ENCODE results near the gene TBX5. TPM values are rescaled to one million over a fixed set of nuclear protein-coding genes. Genes with fewer than 3 reads are reported as not detected.

TBX5 gene
- total and polyA plus RNA-seq, 2 donors (not counting 1 experiment from before 2014, with no cell fraction given): not detected

GRCh38 chr12:114361545-114361944 lies 44.4 kb downstream of the TBX5 start:
- ChIA-PET POLR2A (no interaction called here), CTCF (no interaction called here)
- Histone ChIP-seq H3K4me3 (ENCODE audit: control extremely low read depth in 1 of 5, extremely low read depth in 1 of 5, insufficient read depth in 1 of 5, low read depth in 2 of 5, low read length in 4 of 5) (no peak overlapping the region), H3K36me3 (replicated peaks in 1 of 2; ENCODE audit: control extremely low read depth in 1 of 2, control insufficient read depth in 1 of 2, extremely low read depth in 1 of 2, insufficient read depth in 2 of 2, low read length in 1 of 2) (no peaks in the 10 kb centered on the region), H3K4me2 (replicated peaks; ENCODE audit: low read depth, low read length, poor library complexity, severe bottlenecking) (no peak overlapping the region), H3K9ac (ENCODE audit: low read length) (no peak overlapping the region), H3K9me3 (ENCODE audit: control extremely low read depth in 1 of 3, control insufficient read depth in 2 of 3, insufficient read depth in 1 of 3, low read length in 2 of 3) (peaks cover 0 to 4% (median 2%) of the 10 kb centered on the region in 3 donors), H3K4me1 (ENCODE audit: control insufficient read depth in 2 of 2, insufficient read depth in 2 of 2, low read length in 2 of 2) (no peaks in the 10 kb centered on the region), H2AFZ (ENCODE audit: insufficient read depth, low read depth, low read length, poor library complexity, severe bottlenecking) (no peak overlapping the region), H3K79me2 (ENCODE audit: control insufficient read depth, insufficient read depth, low read length) (no peaks in the 10 kb centered on the region), H4K20me1 (ENCODE audit: control insufficient read depth, insufficient read depth, low read length, poor library complexity, severe bottlenecking) (no peaks in the 10 kb centered on the region), H3K27me3 (replicated peaks in 1 of 4; ENCODE audit: control extremely low read depth in 1 of 4, control insufficient read depth in 3 of 4, insufficient read depth in 4 of 4, low read length in 3 of 4) (no peaks in the 10 kb centered on the region), H3K27ac (ENCODE audit: low read length in 2 of 2) (no peak overlapping the region)
- TF ChIP-seq CTCF (IDR thresholded peaks at IDR 0.05) (no peak), EZH2 (IDR thresholded peaks at IDR 0.05; ENCODE audit: borderline replicate concordance, insufficient read depth, low read depth, low read length, poor library complexity, severe bottlenecking) (no peak)
- H3K4me1 Mint-ChIP-seq: no peaks in the 10 kb centered on the region
- H3K27ac Mint-ChIP-seq: no peak overlapping the region
- no peak overlapping the region for H3K4me3 Mint-ChIP-seq
- intact Hi-C loops (cut with micrococcal nuclease): no loop called here
- H3K27me3 Mint-ChIP-seq: peaks cover 15% of the 10 kb centered on the region
- no peak for DNase-seq
- peaks cover 2% of the 10 kb centered on the region for H3K9me3 Mint-ChIP-seq (ENCODE audit: insufficient read depth)
- no peak for ATAC-seq (ENCODE audit: low read depth)
- 33% methylated on average over 4 of the region's 5 CpGs for WGBS (ENCODE audit: insufficient coverage)

- H3K9ac ChIP-seq (ENCODE audit: low read length): no peak overlapping the region
- H3K9me3 ChIP-seq (ENCODE audit: control extremely low read depth in 1 of 3, control insufficient read depth in 2 of 3, insufficient read depth in 1 of 3, low read length in 2 of 3): no peaks in the 10 kb centered on the region
- no peak for ATAC-seq (ENCODE audit: low read depth)
- H3K27me3 ChIP-seq (replicated peaks in 1 of 4; ENCODE audit: control extremely low read depth in 1 of 4, control insufficient read depth in 3 of 4, insufficient read depth in 4 of 4, low read length in 3 of 4): no peaks in the 10 kb centered on the region
- POLR2A ChIA-PET: no interaction called here
- no peak for DNase-seq
- Mint-ChIP-seq H3K4me3 (no peak overlapping the region), H3K9me3 (ENCODE audit: insufficient read depth) (no peaks in the 10 kb centered on the region), H3K27me3 (peaks cover 16% of the 10 kb centered on the region), H3K27ac (no peak overlapping the region), H3K4me1 (no peaks in the 10 kb centered on the region)
- intact Hi-C loops (cut with micrococcal nuclease): no loop called here
- CTCF ChIA-PET: no interaction called here
- H3K36me3 ChIP-seq (replicated peaks in 1 of 2; ENCODE audit: control extremely low read depth in 1 of 2, control insufficient read depth in 1 of 2, extremely low read depth in 1 of 2, insufficient read depth in 2 of 2, low read length in 1 of 2): no peaks in the 10 kb centered on the region
- no peak overlapping the region for H3K4me2 ChIP-seq (replicated peaks; ENCODE audit: low read depth, low read length, poor library complexity, severe bottlenecking)
- no peak overlapping the region for H3K4me3 ChIP-seq (ENCODE audit: control extremely low read depth in 1 of 5, extremely low read depth in 1 of 5, insufficient read depth in 1 of 5, low read depth in 2 of 5, low read length in 4 of 5)
- H2AFZ ChIP-seq (ENCODE audit: insufficient read depth, low read depth, low read length, poor library complexity, severe bottlenecking): no peak overlapping the region
- TF ChIP-seq CTCF (IDR thresholded peaks at IDR 0.05): no peak
- no peak for TF ChIP-seq EZH2 (IDR thresholded peaks at IDR 0.05; ENCODE audit: borderline replicate concordance, insufficient read depth, low read depth, low read length, poor library complexity, severe bottlenecking)
- H3K4me1 ChIP-seq (ENCODE audit: control insufficient read depth in 2 of 2, insufficient read depth in 2 of 2, low read length in 2 of 2): no peaks in the 10 kb centered on the region
- no peaks in the 10 kb centered on the region for H3K79me2 ChIP-seq (ENCODE audit: control insufficient read depth, insufficient read depth, low read length)
- no peaks in the 10 kb centered on the region for H4K20me1 ChIP-seq (ENCODE audit: control insufficient read depth, insufficient read depth, low read length, poor library complexity, severe bottlenecking)
- H3K27ac ChIP-seq (ENCODE audit: low read length in 2 of 2): no peak overlapping the region
Observed at GRCh38 chr12:114360485-114360884, 45.5 kb downstream of the TBX5 start.

All from B cell (primary cell).